OCI-LY3 (cell line): Measurements from ENCODE around the gene KIZ.

Source experiments
- EZH2phosphoT487 ChIP-seq: fragments of 200-600 bp; shearing (Covaris generic); IDR thresholded peaks from 2 replicates; pipeline ENCODE4 v1.6.1; 2018; ENCODE audit warnings: antibody characterized with exemption, mixed run types, low read depth
- TF ChIP-seq, protein P1 (sequence below): fragments of 200-600, 300-600 bp; sonication (generic); IDR thresholded peaks from 2 replicates; pipeline ENCODE4 v1.5.1; 2014; ENCODE audit warnings: antibody characterized with exemption, low read length, low read depth

DNA sequence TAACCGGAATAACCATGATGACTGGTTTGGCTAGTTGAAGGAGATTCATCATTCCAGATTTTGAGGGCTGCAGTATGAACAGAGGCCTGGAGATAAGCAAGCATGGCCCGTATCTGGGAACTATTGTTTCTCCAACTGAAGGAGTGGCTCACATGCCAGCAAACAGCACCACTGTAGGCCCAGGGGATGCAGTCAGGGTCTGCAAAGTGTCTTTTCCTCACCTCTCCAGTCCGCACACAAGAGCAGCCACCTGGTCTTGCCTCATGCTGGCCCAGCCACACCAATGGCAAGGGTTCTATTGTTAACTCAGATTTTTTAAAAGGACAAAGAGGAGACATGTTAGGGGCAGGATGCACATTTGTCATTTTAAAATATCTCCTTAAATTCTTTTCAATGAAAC lies 55.1 kb downstream of the KIZ start:
- TF ChIP-seq, protein P1, sequence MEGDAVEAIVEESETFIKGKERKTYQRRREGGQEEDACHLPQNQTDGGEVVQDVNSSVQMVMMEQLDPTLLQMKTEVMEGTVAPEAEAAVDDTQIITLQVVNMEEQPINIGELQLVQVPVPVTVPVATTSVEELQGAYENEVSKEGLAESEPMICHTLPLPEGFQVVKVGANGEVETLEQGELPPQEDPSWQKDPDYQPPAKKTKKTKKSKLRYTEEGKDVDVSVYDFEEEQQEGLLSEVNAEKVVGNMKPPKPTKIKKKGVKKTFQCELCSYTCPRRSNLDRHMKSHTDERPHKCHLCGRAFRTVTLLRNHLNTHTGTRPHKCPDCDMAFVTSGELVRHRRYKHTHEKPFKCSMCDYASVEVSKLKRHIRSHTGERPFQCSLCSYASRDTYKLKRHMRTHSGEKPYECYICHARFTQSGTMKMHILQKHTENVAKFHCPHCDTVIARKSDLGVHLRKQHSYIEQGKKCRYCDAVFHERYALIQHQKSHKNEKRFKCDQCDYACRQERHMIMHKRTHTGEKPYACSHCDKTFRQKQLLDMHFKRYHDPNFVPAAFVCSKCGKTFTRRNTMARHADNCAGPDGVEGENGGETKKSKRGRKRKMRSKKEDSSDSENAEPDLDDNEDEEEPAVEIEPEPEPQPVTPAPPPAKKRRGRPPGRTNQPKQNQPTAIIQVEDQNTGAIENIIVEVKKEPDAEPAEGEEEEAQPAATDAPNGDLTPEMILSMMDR, result no peak
- TF ChIP-seq EZH2phosphoT487, result no peak
